ENCODE results near the gene HSD11B2. TPM values are rescaled to one million over a fixed set of nuclear protein-coding genes. Genes with fewer than 3 reads are reported as not detected.

Gene HSD11B2
- total and polyA plus RNA-seq, 2 donors (not counting 3 experiments of a cell fraction or from before 2014, with no cell fraction given), result 0.10 TPM; not detected in 1

DNA sequence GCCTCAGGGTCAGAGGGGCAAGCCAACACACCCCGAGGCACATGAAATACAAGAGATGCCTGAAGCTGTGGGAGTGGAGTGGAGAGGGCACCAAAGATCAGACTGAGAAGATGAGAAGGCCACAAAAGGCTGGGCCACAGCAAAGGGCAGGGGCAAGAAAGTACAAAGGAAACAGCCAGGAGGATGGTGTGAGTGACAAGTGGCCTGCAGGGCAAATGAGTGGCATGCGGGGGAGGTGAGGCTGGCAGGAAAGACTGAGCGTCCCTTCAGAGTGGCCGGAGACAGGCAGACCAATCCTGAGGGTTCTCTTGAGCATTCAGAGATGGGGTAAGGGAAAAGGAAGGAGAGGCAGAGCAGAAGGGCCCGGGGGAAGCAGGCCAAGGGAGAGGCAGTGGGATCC, 23.2 kb downstream of the HSD11B2 start:
- Histone ChIP-seq H3K27me3 (ENCODE audit: control insufficient read depth in 2 of 2, insufficient read depth in 2 of 2, low read length in 2 of 2) (no peaks in the 10 kb centered on the region), H3K9ac (replicated peaks; ENCODE audit: extremely low read depth, insufficient read depth, low read length) (no peak overlapping the region), H3K9me3 (replicated peaks; ENCODE audit: control insufficient read depth, insufficient read depth, low read length) (no peaks in the 10 kb centered on the region), H3K4me2 (ENCODE audit: insufficient read depth, low read length) (no peak overlapping the region), H2AFZ (ENCODE audit: low read depth, low read length) (no peak overlapping the region), H3K27ac (ENCODE audit: insufficient read depth, low read depth, low read length) (no peak overlapping the region), H3K4me3 (replicated peaks in 1 of 3; ENCODE audit: insufficient read depth in 1 of 3, low read depth in 1 of 3, low read length in 3 of 3) (no peak overlapping the region), H3K4me1 (ENCODE audit: control insufficient read depth, extremely low read depth, insufficient read depth, low read length) (peaks cover 3% of the 10 kb centered on the region), H3K9me1 (replicated peaks; ENCODE audit: control insufficient read depth, extremely low read depth, insufficient read depth, low read length) (no peaks in the 10 kb centered on the region), H3K79me2 (ENCODE audit: control insufficient read depth, insufficient read depth, low read length) (no peaks in the 10 kb centered on the region), H4K20me1 (replicated peaks; ENCODE audit: control insufficient read depth, extremely low read depth, insufficient read depth, low read length) (no peaks in the 10 kb centered on the region), H3K36me3 (ENCODE audit: control insufficient read depth in 2 of 2, extremely low read depth in 1 of 2, insufficient read depth in 2 of 2, low read length in 2 of 2) (peaks cover 0 to 29% of the 10 kb centered on the region in 2 experiments)
- CTCF ChIA-PET, result no interaction called here
- no peak for FAIRE-seq
- BruUV-seq (replicated peaks), result no TSS peak
- TF ChIP-seq GATA2 (IDR thresholded peaks at IDR 0.05; ENCODE audit: insufficient read depth, insufficient read length, low read depth, low read length), result no peak
- TF ChIP-seq, protein P1, sequence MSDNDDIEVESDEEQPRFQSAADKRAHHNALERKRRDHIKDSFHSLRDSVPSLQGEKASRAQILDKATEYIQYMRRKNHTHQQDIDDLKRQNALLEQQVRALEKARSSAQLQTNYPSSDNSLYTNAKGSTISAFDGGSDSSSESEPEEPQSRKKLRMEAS (IDR thresholded peaks at IDR 0.05; ENCODE audit: insufficient read depth, insufficient read length), result no peak
- TF ChIP-seq POLR2AphosphoS5 (IDR thresholded peaks at IDR 0.05; ENCODE audit: insufficient read depth, low read depth, low read length), result no peak
- TF ChIP-seq POLR2A (IDR thresholded peaks at IDR 0.05; ENCODE audit: low read depth, low read length), result no peak
- no peak for TF ChIP-seq EZH2 (IDR thresholded peaks at IDR 0.05; ENCODE audit: borderline replicate concordance, low read depth, low read length, severe bottlenecking)
- TF ChIP-seq JUN (IDR thresholded peaks at IDR 0.05; ENCODE audit: borderline replicate concordance, insufficient read depth, insufficient read length, low read depth), result no peak
- TF ChIP-seq, protein P2, sequence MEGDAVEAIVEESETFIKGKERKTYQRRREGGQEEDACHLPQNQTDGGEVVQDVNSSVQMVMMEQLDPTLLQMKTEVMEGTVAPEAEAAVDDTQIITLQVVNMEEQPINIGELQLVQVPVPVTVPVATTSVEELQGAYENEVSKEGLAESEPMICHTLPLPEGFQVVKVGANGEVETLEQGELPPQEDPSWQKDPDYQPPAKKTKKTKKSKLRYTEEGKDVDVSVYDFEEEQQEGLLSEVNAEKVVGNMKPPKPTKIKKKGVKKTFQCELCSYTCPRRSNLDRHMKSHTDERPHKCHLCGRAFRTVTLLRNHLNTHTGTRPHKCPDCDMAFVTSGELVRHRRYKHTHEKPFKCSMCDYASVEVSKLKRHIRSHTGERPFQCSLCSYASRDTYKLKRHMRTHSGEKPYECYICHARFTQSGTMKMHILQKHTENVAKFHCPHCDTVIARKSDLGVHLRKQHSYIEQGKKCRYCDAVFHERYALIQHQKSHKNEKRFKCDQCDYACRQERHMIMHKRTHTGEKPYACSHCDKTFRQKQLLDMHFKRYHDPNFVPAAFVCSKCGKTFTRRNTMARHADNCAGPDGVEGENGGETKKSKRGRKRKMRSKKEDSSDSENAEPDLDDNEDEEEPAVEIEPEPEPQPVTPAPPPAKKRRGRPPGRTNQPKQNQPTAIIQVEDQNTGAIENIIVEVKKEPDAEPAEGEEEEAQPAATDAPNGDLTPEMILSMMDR (IDR thresholded peaks at IDR 0.05; ENCODE audit: extremely low read depth in 1 of 2, insufficient read depth in 1 of 2, low read depth in 1 of 2, low read length in 2 of 2), result no peak
- TF ChIP-seq MYC (IDR thresholded peaks at IDR 0.05; ENCODE audit: low read depth, low read length), result no peak
- no peak for TF ChIP-seq FOS (IDR thresholded peaks at IDR 0.05; ENCODE audit: borderline replicate concordance, insufficient read depth, low read length)
- POLR2A ChIA-PET, result no interaction called here
- DNase-seq (ENCODE audit: low read depth, low spot score), result no peak
- dilution Hi-C loops (cut with MboI; ENCODE audit: extremely low pct_ligation_motif_present, low sequenced_read_pairs), result no loop called here
- intact Hi-C loops (cut with micrococcal nuclease), result no loop called here
